Mucosa of descending colon (tissue), 3 donors: ENCODE data around the gene RCOR3. TPM values are rescaled to one million over a fixed set of nuclear protein-coding genes. Genes with fewer than 3 reads are reported as not detected.

ENCODE experiments used
- ATAC-seq: fragments of 200-7000 bp; cut with Tn5 transposase; one replicate; pipeline ENCODE4 v1.9.1; 2020; ENCODE audit warnings: mild to moderate bottlenecking, moderate library complexity
- DNase-seq, 3 donors: peaks; one replicate each; pipeline ENCODE4 v3.0.0-alpha.2; 2020
- H3K36me3 ChIP-seq: fragments of 200-600 bp; one replicate; pipeline ENCODE4 v1.8.0; 2021; ENCODE audit warnings: low read depth, mild to moderate bottlenecking
- H3K4me1 ChIP-seq: fragments of 200-600 bp; one replicate; pipeline ENCODE4 v1.8.0; 2021; ENCODE audit warnings: low read depth, mild to moderate bottlenecking
- H3K4me3 ChIP-seq: fragments of 200-600 bp; one replicate; pipeline ENCODE4 v1.8.0; 2021; ENCODE audit warnings: mild to moderate bottlenecking
- H3K9me3 ChIP-seq: fragments of 200-600 bp; one replicate; pipeline ENCODE4 v1.8.0; 2021; ENCODE audit warnings: mild to moderate bottlenecking
- CTCF ChIP-seq: fragments of 200-600 bp; IDR thresholded peaks from one replicate; pipeline ENCODE4 v1.8.0; 2022; ENCODE audit warnings: antibody characterized with exemption, mild to moderate bottlenecking
- intact Hi-C, 2 donors: fragments of 100-400 bp; cut with DNase I in 1 of 2; cut with micrococcal nuclease in 1 of 2; formaldehyde crosslinking; loops; one replicate each; pipeline versions ENCODE4 v1.11.0 to v1.11.1; 2022; cut with DNase I, micrococcal nuclease
- total RNA-seq, 3 donors: library from RNA; stranded (reverse); fragmentation: NEBNext Ultra II Directional in 2 of 3; extraction: Animal tissue kit (Norgen Biotek cat#: 25700) in 2 of 3; gene quantifications; one replicate each; pipeline versions ENCODE4 v1.2.1 to v1.2.4, GENCODE V29; 2021 to 2023
- donor health status: DM: no; HTN: no; CAD: no; lungs with moderate emphysema.
- donor health status: DM: no; HTN: no; CAD: no.
- donor health status: DM: no; HTN: yes; CAD: no.

The RCOR3 gene
- total RNA-seq, 3 donors from 2014 or later: 41.1 to 68.0 (median 60.4) TPM

- intact Hi-C loops: no loop called here
- no peaks in the 10 kb centered on the region for H3K36me3 ChIP-seq
- DNase-seq: no peak
- no peak overlapping the region for H3K4me3 ChIP-seq
- TF ChIP-seq CTCF: no peak
- no peak for ATAC-seq
- H3K4me1 ChIP-seq: peaks cover 10% of the 10 kb centered on the region
- H3K9me3 ChIP-seq: no peaks in the 10 kb centered on the region
Measured at GRCh38 chr1:211356723-211357407, 97.7 kb downstream of the RCOR3 start.

- TF ChIP-seq CTCF: no peak
- no peaks in the 10 kb centered on the region for H3K36me3 ChIP-seq
- intact Hi-C loops: no loop called here
Measured at GRCh38 chr1:211358685-211359084, 99.5 kb downstream of the RCOR3 start.

GRCh38 chr1:211359876-211360275 is 100.7 kb downstream of the RCOR3 start:
- H3K36me3 ChIP-seq: no peaks in the 10 kb centered on the region
- intact Hi-C loops: no loop called here
- ATAC-seq (no peak), DNase-seq (no peak)
- TF ChIP-seq CTCF: no peak
- no peaks in the 10 kb centered on the region for H3K4me1 ChIP-seq
- H3K4me3 ChIP-seq: no peak overlapping the region
- H3K9me3 ChIP-seq: no peaks in the 10 kb centered on the region

More at GRCh38 chr1:211358685-211359084, 99.5 kb downstream of the RCOR3 start:
- Histone ChIP-seq H3K4me3 (no peak overlapping the region), H3K4me1 (no peaks in the 10 kb centered on the region), H3K9me3 (no peaks in the 10 kb centered on the region)
- ATAC-seq: no peak
- DNase-seq: no peak

- intact Hi-C loops: no loop called here
- Histone ChIP-seq H3K4me3 (no peak overlapping the region), H3K9me3 (no peaks in the 10 kb centered on the region), H3K4me1 (no peaks in the 10 kb centered on the region), H3K36me3 (no peaks in the 10 kb centered on the region)
- ATAC-seq: no peak
- no peak for DNase-seq
- TF ChIP-seq CTCF: no peak
Measured at GRCh38 chr1:211361202-211361601, 102.0 kb downstream of the RCOR3 start.

Other genes with a start within 250 kb of the RCOR3 start
- gene KCNH1, start 125.2 kb upstream of the RCOR3 start, total RNA-seq: 1 to 10 TPM in 2 of 3 donors, under 1 TPM in 1; 0.81 to 1.7 (median 1.2) TPM
- gene TRAF5, start 67.5 kb downstream of the RCOR3 start, total RNA-seq: 10 to 100 TPM; 19.4 to 28.5 (median 23.9) TPM
- gene RD3, start 232.8 kb downstream of the RCOR3 start, total RNA-seq: not detected